Muscle layer of colon (tissue), 2 donors: ENCODE measurements around the gene FBXO3.
"Not testable (repeated sequence)": the region's sequence is repeated elsewhere in the genome, so short reads cannot be mapped to it uniquely, and the experiment has no call there.

ENCODE experiments used
- H3K27ac ChIP-seq: one replicate; pipeline ENCODE4 v1.7.0; 2013; ENCODE audit warnings: low read depth, mild to moderate bottlenecking, low read length, moderate library complexity
- H3K27me3 ChIP-seq, 2 donors: one replicate each; pipeline ENCODE4 v1.7.0; 2013; ENCODE audit warnings: low read length in 2 of 2, mild to moderate bottlenecking in 2 of 2; ENCODE audit not compliant: insufficient read depth in 2 of 2, control insufficient read depth in 1 of 2
- H3K36me3 ChIP-seq: one replicate; pipeline ENCODE4 v1.7.0; 2013; ENCODE audit warnings: mild to moderate bottlenecking, low read length; ENCODE audit not compliant: insufficient read depth
- H3K4me1 ChIP-seq: one replicate; pipeline ENCODE4 v1.7.0; 2013; ENCODE audit warnings: mild to moderate bottlenecking, low read length; ENCODE audit not compliant: insufficient read depth
- H3K4me3 ChIP-seq, 2 donors: one replicate each; pipeline ENCODE4 v1.7.0; 2013; ENCODE audit warnings: low read length in 2 of 2, low read depth in 1 of 2, mild to moderate bottlenecking in 1 of 2, moderate library complexity in 1 of 2
- H3K9ac ChIP-seq: one replicate; pipeline ENCODE4 v1.7.0; 2013; ENCODE audit warnings: low read length
- H3K9me3 ChIP-seq: one replicate; pipeline ENCODE4 v1.7.0; 2013; ENCODE audit warnings: mild to moderate bottlenecking, low read length
- donor health status: abdominal sarcoma.
- donor health status: Adenocarcinoma of cecum.

The FBXO3 gene

DNA sequence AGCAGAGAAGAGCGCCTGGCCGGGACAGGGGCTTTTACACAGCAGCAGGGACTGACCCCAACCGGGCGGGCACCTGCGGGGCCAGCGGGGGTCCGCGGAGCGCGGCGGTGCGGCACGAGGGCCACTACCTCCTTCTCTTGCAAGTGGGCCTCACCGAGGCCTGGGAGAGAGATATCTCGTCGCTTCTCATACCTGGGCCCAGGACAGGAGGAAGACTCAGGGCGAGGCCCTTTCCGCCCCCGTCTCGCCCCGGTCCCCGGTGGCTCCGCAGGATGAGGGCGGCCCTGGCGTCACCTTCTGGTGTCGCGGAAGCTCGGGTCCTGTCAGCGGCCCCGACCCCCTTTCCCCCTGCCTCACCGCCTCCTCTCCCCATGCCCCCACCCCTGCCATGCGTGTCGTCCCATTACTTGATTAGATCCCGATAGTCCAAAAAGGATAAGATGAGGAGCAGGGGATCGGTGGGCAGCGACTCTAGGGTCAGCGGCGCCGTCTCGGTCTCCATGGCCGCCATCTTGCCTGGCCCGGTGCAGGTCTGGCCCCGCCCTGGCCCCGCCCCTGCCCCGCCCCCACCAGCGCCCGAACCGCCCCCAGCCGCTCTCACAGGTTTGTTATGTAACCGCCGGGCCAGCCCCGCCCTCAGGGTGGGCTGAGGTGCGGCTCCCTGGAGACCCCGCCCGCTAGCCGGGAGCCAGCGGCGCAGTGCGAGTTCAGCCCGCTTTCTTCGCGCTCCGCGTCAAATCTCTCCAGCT lies at the start of gene FBXO3:
Gene FBXO3 (minus strand): TSS at position 534 of the 749 bp plus-strand sequence. CDS start 23 bp downstream, at position 511.
- no peaks in the 10 kb centered on the region for H3K9me3 ChIP-seq
- H3K27ac ChIP-seq = peak within 1 kb of the TSS; percentile 89
- H3K27me3 ChIP-seq = no peaks in the 10 kb centered on the region
- peaks cover 37% of the 10 kb centered on the region for H3K4me1 ChIP-seq
- H3K9ac ChIP-seq = peak within 1 kb of the TSS; percentile 96
- peaks cover 8% of the 10 kb centered on the region for H3K36me3 ChIP-seq
- H3K4me3 ChIP-seq = peak within 1 kb of the TSS; percentile 83 to 98

DNA sequence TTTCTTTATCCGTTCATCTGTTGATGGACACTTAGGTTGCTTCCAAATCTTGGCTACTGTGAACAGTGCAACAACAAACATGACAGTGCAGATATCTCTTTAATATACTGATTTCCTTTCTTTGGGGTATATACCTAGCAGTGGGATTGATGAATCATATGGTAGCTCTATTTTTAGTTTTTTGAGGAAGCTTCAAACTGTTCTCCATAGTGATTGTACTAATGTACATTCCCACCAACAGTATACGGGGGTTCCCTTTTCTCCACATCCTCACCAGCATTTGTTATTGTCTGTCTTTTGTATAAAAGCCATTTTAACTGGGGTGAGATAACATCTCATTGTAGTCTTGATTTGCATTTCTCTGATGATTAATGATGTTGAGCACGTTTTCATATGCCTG lies 48.7 kb upstream of the FBXO3 start:
- peaks cover 0 to 10% of the 10 kb centered on the region in 2 donors for H3K27me3 ChIP-seq
- not testable (repeated sequence) for H3K4me1 ChIP-seq, H3K27ac ChIP-seq, H3K9me3 ChIP-seq, H3K36me3 ChIP-seq, H3K9ac ChIP-seq, H3K4me3 ChIP-seq

DNA sequence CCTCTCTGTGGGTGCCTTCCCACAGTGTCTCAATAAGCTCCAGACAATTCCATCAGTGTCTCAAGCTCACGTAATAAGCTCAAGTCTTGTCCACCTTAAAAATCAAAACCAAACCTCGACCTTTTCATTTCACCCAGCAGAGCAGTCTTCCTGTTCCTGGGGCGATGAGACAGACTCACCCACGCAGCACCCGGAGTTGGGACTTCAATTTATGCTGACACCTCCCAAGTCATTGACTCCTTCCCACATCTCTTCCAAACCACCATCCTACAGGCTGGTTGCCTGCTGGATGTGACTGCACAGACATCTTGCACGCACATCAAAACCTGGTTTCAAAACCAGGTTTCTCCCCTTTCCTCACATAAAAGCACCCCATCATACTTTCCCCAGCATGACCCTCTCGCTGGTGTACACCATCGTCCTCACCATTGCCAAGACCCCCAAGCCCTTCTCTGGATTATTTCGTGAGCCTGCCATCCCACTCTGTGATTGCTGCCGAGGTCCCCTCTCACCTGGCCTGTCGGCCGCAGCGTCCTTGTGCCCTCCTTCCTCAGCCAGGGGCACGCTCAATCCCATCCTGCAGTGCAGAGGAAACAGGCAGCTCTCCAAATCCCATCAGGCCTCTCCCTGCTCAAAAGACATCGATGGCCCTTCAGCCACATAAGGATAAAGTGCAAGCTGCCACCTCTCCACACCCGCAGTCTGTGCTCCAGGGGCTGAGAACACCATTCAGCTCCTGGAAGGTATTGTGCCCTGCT lies 45.1 kb upstream of the FBXO3 start:
- no peaks in the 10 kb centered on the region for H3K9me3 ChIP-seq
- no peak overlapping the region for H3K27ac ChIP-seq
- H3K4me1 ChIP-seq = no peaks in the 10 kb centered on the region
- H3K27me3 ChIP-seq = peaks cover 0 to 8% of the 10 kb centered on the region in 2 donors
- no peak overlapping the region for H3K9ac ChIP-seq
- no peaks in the 10 kb centered on the region for H3K36me3 ChIP-seq
- H3K4me3 ChIP-seq = no peak overlapping the region

DNA sequence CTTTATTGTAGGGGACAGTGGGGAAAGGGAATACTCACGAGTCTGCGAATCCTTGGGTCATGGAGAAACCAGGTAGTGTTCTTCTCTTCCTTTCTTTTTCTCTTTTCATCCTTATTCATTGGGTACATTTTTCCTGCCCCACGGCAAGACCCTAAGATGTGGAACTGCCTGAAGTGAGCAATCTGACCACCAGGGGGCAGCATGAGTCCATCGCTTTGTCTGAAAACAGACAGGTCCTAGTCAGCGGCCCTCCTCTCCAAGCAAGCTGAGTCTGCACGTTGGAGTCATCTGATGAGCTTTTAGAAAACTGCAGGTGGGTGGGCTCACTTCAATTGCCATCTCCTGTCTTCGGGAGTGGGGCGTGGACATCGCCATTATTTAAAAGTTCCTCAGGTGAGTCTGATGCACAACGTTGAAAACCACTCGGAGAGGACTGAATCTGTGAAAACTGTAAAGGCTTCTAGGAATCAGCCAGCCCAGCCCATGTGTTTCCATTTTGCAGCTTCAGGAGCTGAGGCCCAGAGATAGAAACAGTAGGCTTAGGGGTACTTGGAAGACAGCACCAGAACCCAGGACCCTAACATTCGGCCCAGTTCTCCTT lies 34.0 kb upstream of the FBXO3 start:
- H3K36me3 ChIP-seq = no peaks in the 10 kb centered on the region
- no peak overlapping the region for H3K27ac ChIP-seq
- H3K9ac ChIP-seq = no peak overlapping the region
- no peaks in the 10 kb centered on the region for H3K9me3 ChIP-seq
- no peaks in the 10 kb centered on the region for H3K27me3 ChIP-seq
- no peak overlapping the region for H3K4me3 ChIP-seq
- H3K4me1 ChIP-seq = no peaks in the 10 kb centered on the region

GRCh38 chr11:33804471-33804870 lies 30.2 kb upstream of the FBXO3 start:
- H3K27ac ChIP-seq = no peak overlapping the region
- H3K9ac ChIP-seq = no peak overlapping the region
- peaks cover 7% of the 10 kb centered on the region for H3K4me1 ChIP-seq
- H3K27me3 ChIP-seq = no peaks in the 10 kb centered on the region
- H3K9me3 ChIP-seq = no peaks in the 10 kb centered on the region
- no peaks in the 10 kb centered on the region for H3K36me3 ChIP-seq
- no peak overlapping the region for H3K4me3 ChIP-seq

GRCh38 chr11:33802194-33802950 lies 28.1 kb upstream of the FBXO3 start:
- Histone ChIP-seq H3K27me3 (peaks cover 0 to 5% of the 10 kb centered on the region in 2 donors), H3K27ac (no peak overlapping the region), H3K9ac (no peak overlapping the region), H3K36me3 (no peaks in the 10 kb centered on the region), H3K9me3 (no peaks in the 10 kb centered on the region), H3K4me1 (peaks cover 7% of the 10 kb centered on the region), H3K4me3 (peak overlapping the region in 1 of 2 donors; percentile 63)

DNA sequence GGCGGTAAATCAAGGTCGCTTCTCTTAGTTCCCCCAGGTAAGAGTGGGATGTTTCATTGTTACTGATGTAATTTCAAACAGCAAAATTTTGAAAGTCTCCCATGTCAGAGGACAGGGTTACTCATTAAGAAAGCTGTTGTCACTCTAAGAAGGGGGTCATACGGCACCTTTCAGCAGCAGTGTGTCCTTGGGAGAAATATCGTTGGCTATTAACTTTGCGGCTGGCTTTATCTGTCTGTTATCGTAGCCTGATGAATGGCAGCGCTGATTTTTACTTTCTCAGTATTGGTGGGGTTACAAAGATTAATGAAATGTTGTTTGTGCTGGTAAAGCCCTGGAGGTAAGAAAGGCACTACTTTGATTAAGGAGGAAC lies 27.5 kb upstream of the FBXO3 start:
- H3K27me3 ChIP-seq = peaks cover 0 to 5% of the 10 kb centered on the region in 2 donors
- H3K4me3 ChIP-seq = no peak overlapping the region
- no peaks in the 10 kb centered on the region for H3K36me3 ChIP-seq
- H3K9ac ChIP-seq = no peak overlapping the region
- H3K27ac ChIP-seq = no peak overlapping the region
- peaks cover 7% of the 10 kb centered on the region for H3K4me1 ChIP-seq
- H3K9me3 ChIP-seq = no peaks in the 10 kb centered on the region

DNA sequence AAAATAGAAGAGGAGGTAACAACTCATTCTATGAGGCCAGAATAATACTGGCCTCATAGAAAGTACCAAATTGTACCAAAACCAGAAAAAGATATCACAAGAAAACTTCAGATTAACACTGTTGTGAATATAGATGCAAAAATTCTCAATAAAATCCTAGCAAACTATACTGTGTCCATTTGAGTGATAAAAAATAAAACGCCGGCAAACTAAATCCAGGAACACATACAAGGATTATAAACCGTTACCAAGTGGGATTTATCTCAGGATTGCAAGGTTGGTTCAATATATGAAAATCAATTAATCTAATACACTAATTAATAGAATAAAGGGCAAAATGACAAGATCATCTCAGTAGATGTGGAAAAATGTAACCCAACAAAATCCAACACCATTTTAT lies 23.6 kb upstream of the FBXO3 start:
- H3K36me3 ChIP-seq = no peaks in the 10 kb centered on the region
- no peak overlapping the region for H3K4me3 ChIP-seq
- H3K9ac ChIP-seq = no peak overlapping the region
- H3K4me1 ChIP-seq = peaks cover 7% of the 10 kb centered on the region
- no peak overlapping the region for H3K27ac ChIP-seq
- H3K9me3 ChIP-seq = no peaks in the 10 kb centered on the region
- peaks cover 0 to 5% of the 10 kb centered on the region in 2 donors for H3K27me3 ChIP-seq

DNA sequence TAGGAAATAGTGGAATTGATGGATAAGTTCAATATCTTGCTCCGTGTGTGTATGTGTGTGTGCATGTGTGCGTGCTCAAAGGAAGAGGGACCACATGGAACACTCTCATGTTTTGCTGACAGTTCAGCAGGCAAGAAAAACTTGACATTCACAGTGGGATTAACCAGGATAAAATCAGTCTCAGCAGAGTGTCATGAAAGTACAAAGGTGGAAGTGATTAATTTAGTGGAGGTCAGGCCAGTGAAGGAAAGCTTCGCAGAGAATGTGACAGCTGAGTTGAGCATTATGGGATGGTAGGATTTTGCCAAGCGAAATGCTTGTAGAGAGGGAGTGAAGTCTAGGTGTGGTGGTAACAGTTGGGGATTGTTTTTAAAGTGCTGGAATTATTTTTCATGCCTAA lies 15.7 kb upstream of the FBXO3 start:
- H3K9me3 ChIP-seq = no peaks in the 10 kb centered on the region
- H3K9ac ChIP-seq = no peak overlapping the region
- no peak overlapping the region for H3K4me3 ChIP-seq
- H3K27me3 ChIP-seq = peaks cover 0 to 3% of the 10 kb centered on the region in 2 donors
- no peaks in the 10 kb centered on the region for H3K36me3 ChIP-seq
- H3K4me1 ChIP-seq = no peaks in the 10 kb centered on the region
- H3K27ac ChIP-seq = no peak overlapping the region

DNA sequence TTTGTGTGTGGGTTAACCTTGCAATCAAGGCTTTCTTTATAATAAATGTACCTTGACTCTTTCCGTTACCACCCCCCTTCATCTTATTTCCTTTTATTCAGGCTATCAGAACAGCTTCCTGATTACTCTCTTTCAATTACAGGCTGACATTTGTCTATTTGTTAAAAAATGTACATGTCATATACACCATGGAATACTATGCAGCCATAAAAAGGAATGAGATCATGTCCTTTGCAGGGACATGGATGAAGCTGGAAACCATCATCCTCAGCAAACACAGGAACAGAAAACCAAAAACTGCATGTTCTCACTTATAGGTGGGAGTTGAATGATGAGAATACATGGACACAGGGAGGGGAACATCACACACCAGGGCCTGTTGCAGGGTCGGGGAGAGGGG lies 13.8 kb upstream of the FBXO3 start:
- not testable (repeated sequence) for H3K4me3 ChIP-seq, H3K9ac ChIP-seq, H3K27ac ChIP-seq, H3K27me3 ChIP-seq, H3K36me3 ChIP-seq, H3K4me1 ChIP-seq, H3K9me3 ChIP-seq

- H3K4me3 ChIP-seq = no peak overlapping the region
- no peaks in the 10 kb centered on the region for H3K9me3 ChIP-seq
- H3K36me3 ChIP-seq = no peaks in the 10 kb centered on the region
- H3K4me1 ChIP-seq = no peaks in the 10 kb centered on the region
- H3K9ac ChIP-seq = no peak overlapping the region
- no peak overlapping the region for H3K27ac ChIP-seq
- peaks cover 3% of the 10 kb centered on the region in 2 donors for H3K27me3 ChIP-seq
Observed at GRCh38 chr11:33787076-33787475, 12.8 kb upstream of the FBXO3 start.
